NCI-H526 (cell line): ENCODE measurements around the gene TRPV5.

Experiments
- DNase-seq, 2 experiments: peaks; one replicate each; lab custom pipeline; 2025; lab: John Stamatoyannopoulos, UW

TRPV5 gene

GRCh38 chr7:142908921-142909890 lies 24.3 kb downstream of the TRPV5 start:
- DNase-seq = peak in 1 of 2 experiments; percentile 10

GRCh38 chr7:142908290-142908689 lies 25.3 kb downstream of the TRPV5 start:
- no peak for DNase-seq

GRCh38 chr7:142906643-142907042 lies 26.9 kb downstream of the TRPV5 start:
- DNase-seq = no peak

- no peak for DNase-seq
Observed at GRCh38 chr7:142905759-142906158, 27.8 kb downstream of the TRPV5 start.

GRCh38 chr7:142904128-142904527 lies 29.4 kb downstream of the TRPV5 start:
- DNase-seq = no peak

- DNase-seq = no peak
Observed at GRCh38 chr7:142901426-142902259, 31.9 kb downstream of the TRPV5 start.

- DNase-seq = no peak
Observed at GRCh38 chr7:142899661-142900060, 33.9 kb downstream of the TRPV5 start.

- DNase-seq = no peak
Observed at GRCh38 chr7:142898377-142899170, 35.0 kb downstream of the TRPV5 start.

- DNase-seq = no peak
Observed at GRCh38 chr7:142897691-142898090, 35.9 kb downstream of the TRPV5 start.

- DNase-seq = no peak
Observed at GRCh38 chr7:142896741-142897379, 36.7 kb downstream of the TRPV5 start.

GRCh38 chr7:142896151-142896550 lies 37.4 kb downstream of the TRPV5 start:
- DNase-seq = no peak

GRCh38 chr7:142894985-142895593 lies 38.5 kb downstream of the TRPV5 start:
- no peak for DNase-seq

GRCh38 chr7:142894112-142894984 lies 39.2 kb downstream of the TRPV5 start:
- no peak for DNase-seq

- DNase-seq = no peak
Observed at GRCh38 chr7:142892951-142893350, 40.6 kb downstream of the TRPV5 start.

- no peak for DNase-seq
Observed at GRCh38 chr7:142891490-142892082, 42.0 kb downstream of the TRPV5 start.

GRCh38 chr7:142890874-142891485 lies 42.6 kb downstream of the TRPV5 start:
- DNase-seq = no peak

GRCh38 chr7:142889816-142890215 lies 43.7 kb downstream of the TRPV5 start:
- no peak for DNase-seq

GRCh38 chr7:142887282-142888015 lies 46.1 kb downstream of the TRPV5 start:
- no peak for DNase-seq
